ENCODE measurements around the gene SRGAP3. TPM values are rescaled to one million over a fixed set of nuclear protein-coding genes. Genes with fewer than 3 reads are reported as not detected.

Gene SRGAP3
- total and polyA plus RNA-seq, 3 donors from 2014 or later = 16.5 to 65.9 (median 58.5) TPM

DNA sequence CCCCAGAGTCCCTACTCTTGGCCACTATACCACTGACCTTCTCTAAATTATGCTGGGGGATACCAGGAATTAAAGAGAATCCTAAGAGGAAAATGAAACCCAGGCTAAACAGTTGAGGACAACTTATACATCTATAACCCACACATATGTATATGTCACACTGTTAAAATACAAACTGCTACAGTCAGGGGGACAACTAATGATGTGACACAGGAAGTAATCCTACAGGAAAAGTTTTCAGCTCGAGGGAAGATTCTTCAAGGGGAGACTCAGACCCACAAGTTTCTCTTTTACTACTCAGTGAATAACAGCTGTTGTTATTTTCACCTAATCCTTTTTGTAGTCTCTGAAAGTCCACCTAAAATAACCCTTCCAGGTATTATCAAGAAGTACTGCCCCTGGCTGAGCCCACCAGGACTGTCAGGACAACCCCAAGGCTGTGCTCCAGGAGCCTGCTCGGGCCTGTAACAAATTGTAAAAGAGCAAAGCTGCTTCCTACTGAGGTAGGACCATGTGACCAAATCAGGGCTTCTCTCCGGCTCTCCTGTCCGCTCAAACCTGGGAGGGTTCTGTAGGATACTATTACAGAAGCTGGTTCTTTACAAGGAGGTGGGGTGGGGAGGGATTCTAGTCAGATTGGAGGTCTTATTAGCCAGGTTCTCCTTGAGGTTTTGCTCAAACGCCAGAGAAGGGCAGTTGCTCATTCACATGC, 91.6 kb downstream of the SRGAP3 start:
- no peaks in the 10 kb centered on the region for H3K4me1 ChIP-seq
- H3K4me3 ChIP-seq = no peak overlapping the region
- intact Hi-C loops (cut with DNase I; ENCODE audit: low total_unique reads) = no loop called here
- H3K36me3 ChIP-seq (ENCODE audit: low read depth, missing control alignments) = no peaks in the 10 kb centered on the region
- H3K9me3 ChIP-seq = no peaks in the 10 kb centered on the region
- WGBS, 2 donors = 85 to 92% methylated on average over 5 of the region's 5 CpGs
- DNase-seq = no peak
- no peak overlapping the region for H3K27ac ChIP-seq
- no peaks in the 10 kb centered on the region for H3K27me3 ChIP-seq
- no peak for TF ChIP-seq POLR2A (IDR thresholded peaks at IDR 0.05)
- TF ChIP-seq, protein P1, sequence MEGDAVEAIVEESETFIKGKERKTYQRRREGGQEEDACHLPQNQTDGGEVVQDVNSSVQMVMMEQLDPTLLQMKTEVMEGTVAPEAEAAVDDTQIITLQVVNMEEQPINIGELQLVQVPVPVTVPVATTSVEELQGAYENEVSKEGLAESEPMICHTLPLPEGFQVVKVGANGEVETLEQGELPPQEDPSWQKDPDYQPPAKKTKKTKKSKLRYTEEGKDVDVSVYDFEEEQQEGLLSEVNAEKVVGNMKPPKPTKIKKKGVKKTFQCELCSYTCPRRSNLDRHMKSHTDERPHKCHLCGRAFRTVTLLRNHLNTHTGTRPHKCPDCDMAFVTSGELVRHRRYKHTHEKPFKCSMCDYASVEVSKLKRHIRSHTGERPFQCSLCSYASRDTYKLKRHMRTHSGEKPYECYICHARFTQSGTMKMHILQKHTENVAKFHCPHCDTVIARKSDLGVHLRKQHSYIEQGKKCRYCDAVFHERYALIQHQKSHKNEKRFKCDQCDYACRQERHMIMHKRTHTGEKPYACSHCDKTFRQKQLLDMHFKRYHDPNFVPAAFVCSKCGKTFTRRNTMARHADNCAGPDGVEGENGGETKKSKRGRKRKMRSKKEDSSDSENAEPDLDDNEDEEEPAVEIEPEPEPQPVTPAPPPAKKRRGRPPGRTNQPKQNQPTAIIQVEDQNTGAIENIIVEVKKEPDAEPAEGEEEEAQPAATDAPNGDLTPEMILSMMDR (IDR thresholded peaks at IDR 0.05) = no peak

DNA sequence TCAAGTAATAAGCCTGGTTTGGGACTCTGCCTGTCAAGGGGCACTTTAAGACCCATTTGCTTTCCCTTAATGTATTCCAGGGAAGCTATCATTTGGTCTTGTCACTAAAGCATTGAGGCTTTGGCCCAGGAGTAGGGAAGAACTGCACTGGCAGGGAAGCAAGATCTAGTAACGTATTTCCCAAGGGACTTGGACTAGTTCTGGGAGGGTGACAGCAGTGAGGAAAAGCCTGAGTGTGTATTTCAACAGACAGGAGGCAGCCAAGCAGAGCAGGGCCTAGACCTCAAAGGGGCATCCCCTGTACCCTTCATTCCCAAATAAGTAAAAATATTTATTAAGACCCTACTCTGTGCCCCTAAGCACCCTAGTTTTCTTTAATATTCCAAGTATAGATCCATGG, 92.8 kb downstream of the SRGAP3 start:
- Histone ChIP-seq H3K36me3 (ENCODE audit: low read depth, missing control alignments) (no peaks in the 10 kb centered on the region), H3K4me1 (no peaks in the 10 kb centered on the region), H3K4me3 (no peak overlapping the region), H3K27ac (no peak overlapping the region), H3K27me3 (no peaks in the 10 kb centered on the region), H3K9me3 (no peaks in the 10 kb centered on the region)
- 88 to 91% methylated on average over 1 of the region's 1 CpG for WGBS, 2 donors
- intact Hi-C loops (cut with DNase I; ENCODE audit: low total_unique reads) = no loop called here
- no peak for TF ChIP-seq POLR2A (IDR thresholded peaks at IDR 0.05)
- TF ChIP-seq, protein P1 (IDR thresholded peaks at IDR 0.05) = no peak
- DNase-seq = no peak

DNA sequence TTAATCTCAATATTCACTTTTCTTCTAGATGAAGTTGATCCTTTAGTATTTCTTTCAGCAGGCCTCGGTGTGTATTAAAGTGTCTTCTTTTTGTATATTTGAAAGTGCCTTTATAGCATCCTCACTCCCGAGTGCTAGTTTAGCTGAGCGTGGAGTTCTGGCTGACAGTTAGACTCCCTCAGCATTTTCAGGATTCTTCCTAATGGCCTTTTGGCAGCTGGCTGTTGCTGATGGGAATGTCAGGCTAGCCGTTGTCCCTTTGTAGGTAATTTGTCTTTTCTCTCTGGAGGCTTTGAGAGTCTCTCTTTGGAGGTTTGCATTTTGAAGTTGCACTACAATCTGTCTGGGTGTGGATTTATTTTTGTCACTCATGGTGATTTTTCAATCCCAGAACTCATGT, 94.4 kb downstream of the SRGAP3 start:
- Histone ChIP-seq H3K4me3 (no peak overlapping the region), H3K36me3 (ENCODE audit: low read depth, missing control alignments) (no peaks in the 10 kb centered on the region), H3K27me3 (no peaks in the 10 kb centered on the region), H3K4me1 (no peaks in the 10 kb centered on the region), H3K27ac (no peak overlapping the region), H3K9me3 (no peaks in the 10 kb centered on the region)
- intact Hi-C loops (cut with DNase I; ENCODE audit: low total_unique reads) = no loop called here
- TF ChIP-seq POLR2A (IDR thresholded peaks at IDR 0.05) = no peak
- TF ChIP-seq, protein P1 (IDR thresholded peaks at IDR 0.05) = no peak
- no peak for DNase-seq
- 76 to 90% methylated on average over 4 of the region's 4 CpGs for WGBS, 2 donors

DNA sequence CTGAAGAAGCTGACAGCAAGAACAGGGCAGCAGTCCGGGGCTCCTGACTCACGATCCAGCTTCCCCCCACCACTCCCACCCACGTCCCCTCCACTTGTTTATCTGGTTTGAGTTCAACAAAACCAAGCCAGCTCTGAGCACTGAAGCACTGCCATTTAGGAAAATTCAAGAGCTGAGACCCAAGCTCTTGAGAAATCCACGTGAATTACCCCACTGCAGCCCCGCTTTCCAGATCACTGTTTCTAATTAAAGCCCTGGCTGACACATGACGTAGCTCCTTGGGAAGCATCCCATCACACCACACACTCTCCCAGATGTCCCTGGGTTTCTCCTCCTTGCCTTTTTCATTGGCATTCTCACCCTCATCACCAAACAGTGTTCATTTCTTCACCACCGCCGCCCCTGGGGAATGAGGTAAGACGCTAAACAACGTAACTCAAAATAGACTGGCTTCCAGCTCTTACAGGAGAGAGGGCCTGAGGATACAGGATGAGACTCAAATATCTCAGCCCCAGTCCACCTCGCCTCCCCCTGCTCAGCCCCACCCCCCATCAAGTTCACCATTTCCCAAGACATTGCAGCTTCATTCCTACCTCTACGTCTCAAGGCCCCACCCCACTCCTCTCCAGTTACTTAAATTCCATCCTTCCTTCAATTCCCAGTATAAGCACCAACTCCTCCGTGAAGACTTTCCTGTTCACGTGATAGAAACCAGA, 95.4 kb downstream of the SRGAP3 start:
- no peak for DNase-seq
- WGBS, 2 donors = 87 to 88% methylated on average over 14 of the region's 14 CpGs
- Histone ChIP-seq H3K27ac (no peak overlapping the region), H3K9me3 (no peaks in the 10 kb centered on the region), H3K4me1 (no peaks in the 10 kb centered on the region), H3K4me3 (no peak overlapping the region), H3K27me3 (no peaks in the 10 kb centered on the region), H3K36me3 (ENCODE audit: low read depth, missing control alignments) (no peaks in the 10 kb centered on the region)
- intact Hi-C loops (cut with DNase I; ENCODE audit: low total_unique reads) = no loop called here
- TF ChIP-seq, protein P1 (IDR thresholded peaks at IDR 0.05) = no peak
- no peak for TF ChIP-seq POLR2A (IDR thresholded peaks at IDR 0.05)

Data from testis (tissue), 3 donors.